Muscle layer of colon (tissue), 2 donors: ENCODE measurements around the gene HECTD2.

Experiments used
- H3K27ac ChIP-seq: one replicate; pipeline ENCODE4 v1.7.0; 2013; ENCODE audit warnings: low read depth, mild to moderate bottlenecking, low read length, moderate library complexity
- H3K27me3 ChIP-seq, 2 donors: one replicate each; pipeline ENCODE4 v1.7.0; 2013; ENCODE audit warnings: low read length in 2 of 2, mild to moderate bottlenecking in 2 of 2; ENCODE audit not compliant: insufficient read depth in 2 of 2, control insufficient read depth in 1 of 2
- H3K36me3 ChIP-seq: one replicate; pipeline ENCODE4 v1.7.0; 2013; ENCODE audit warnings: mild to moderate bottlenecking, low read length; ENCODE audit not compliant: insufficient read depth
- H3K4me1 ChIP-seq: one replicate; pipeline ENCODE4 v1.7.0; 2013; ENCODE audit warnings: mild to moderate bottlenecking, low read length; ENCODE audit not compliant: insufficient read depth
- H3K4me3 ChIP-seq, 2 donors: one replicate each; pipeline ENCODE4 v1.7.0; 2013; ENCODE audit warnings: low read length in 2 of 2, low read depth in 1 of 2, mild to moderate bottlenecking in 1 of 2, moderate library complexity in 1 of 2
- H3K9ac ChIP-seq: one replicate; pipeline ENCODE4 v1.7.0; 2013; ENCODE audit warnings: low read length
- H3K9me3 ChIP-seq: one replicate; pipeline ENCODE4 v1.7.0; 2013; ENCODE audit warnings: mild to moderate bottlenecking, low read length
- donor health status: abdominal sarcoma.
- donor health status: Adenocarcinoma of cecum.

The HECTD2 gene

DNA sequence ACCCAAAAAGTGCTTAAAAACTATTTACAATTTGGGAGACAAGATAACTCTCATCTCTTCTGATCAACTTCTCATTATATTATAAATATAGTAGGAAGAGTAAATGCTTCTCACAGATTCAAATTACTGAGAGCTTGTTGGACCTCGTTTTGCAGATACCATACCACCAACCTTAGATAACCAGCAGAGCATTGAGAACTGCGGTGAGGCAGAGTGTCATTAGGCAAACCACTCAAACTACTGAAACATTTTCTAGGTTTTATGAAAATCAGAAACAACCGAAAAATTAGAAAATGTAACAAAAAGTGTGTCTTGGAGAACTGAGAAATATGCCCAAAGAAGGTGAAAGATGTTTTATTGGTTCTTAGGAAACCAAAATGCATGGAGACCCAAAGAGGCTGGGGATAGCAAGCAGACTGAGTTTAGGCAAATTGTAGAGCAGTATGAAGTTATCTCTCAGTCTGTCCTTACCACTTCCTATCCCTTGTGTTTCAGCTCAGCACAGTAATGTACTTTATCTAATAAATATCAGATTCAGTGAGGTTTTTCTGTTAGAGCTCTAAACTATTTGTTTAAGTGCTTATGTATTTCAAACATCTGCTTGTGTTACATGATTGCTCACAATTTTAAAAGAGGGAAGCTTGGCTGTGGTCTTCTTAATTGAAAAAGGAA, 77.9 kb downstream of the HECTD2 start:
- no peak overlapping the region for H3K9ac ChIP-seq
- H3K36me3 ChIP-seq = peaks cover 11% of the 10 kb centered on the region
- no peaks in the 10 kb centered on the region for H3K27me3 ChIP-seq
- H3K4me3 ChIP-seq = no peak overlapping the region
- H3K4me1 ChIP-seq = no peaks in the 10 kb centered on the region
- no peak overlapping the region for H3K27ac ChIP-seq
- H3K9me3 ChIP-seq = no peaks in the 10 kb centered on the region

DNA sequence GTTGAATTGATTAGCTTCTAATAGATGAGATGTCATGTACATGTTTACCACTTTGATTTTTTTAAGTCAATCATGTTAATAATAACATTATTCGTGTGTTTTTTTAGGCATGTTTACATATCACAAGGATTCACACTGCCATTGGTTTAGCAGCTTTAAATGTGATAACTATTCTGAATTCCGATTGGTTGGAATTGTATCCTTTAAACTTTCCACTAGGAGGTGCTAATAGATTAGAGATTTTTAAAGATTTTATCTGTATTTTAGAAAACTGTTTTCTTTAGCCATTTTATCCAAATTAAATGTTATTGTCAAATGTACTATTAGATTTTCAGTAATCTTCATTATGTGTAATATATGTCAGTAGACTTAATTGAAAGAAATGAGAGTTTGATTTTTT, 83.2 kb downstream of the HECTD2 start:
- Histone ChIP-seq H3K9me3 (no peaks in the 10 kb centered on the region), H3K4me1 (no peaks in the 10 kb centered on the region), H3K4me3 (no peak overlapping the region), H3K27me3 (no peaks in the 10 kb centered on the region), H3K36me3 (peaks cover 4% of the 10 kb centered on the region), H3K27ac (no peak overlapping the region), H3K9ac (no peak overlapping the region)

- Histone ChIP-seq H3K9ac (no peak overlapping the region), H3K4me3 (no peak overlapping the region), H3K4me1 (no peaks in the 10 kb centered on the region), H3K27me3 (no peaks in the 10 kb centered on the region), H3K27ac (no peak overlapping the region), H3K9me3 (no peaks in the 10 kb centered on the region), H3K36me3 (peaks cover 12% of the 10 kb centered on the region)
Measured at GRCh38 chr10:91495402-91495801, 85.3 kb downstream of the HECTD2 start.

DNA sequence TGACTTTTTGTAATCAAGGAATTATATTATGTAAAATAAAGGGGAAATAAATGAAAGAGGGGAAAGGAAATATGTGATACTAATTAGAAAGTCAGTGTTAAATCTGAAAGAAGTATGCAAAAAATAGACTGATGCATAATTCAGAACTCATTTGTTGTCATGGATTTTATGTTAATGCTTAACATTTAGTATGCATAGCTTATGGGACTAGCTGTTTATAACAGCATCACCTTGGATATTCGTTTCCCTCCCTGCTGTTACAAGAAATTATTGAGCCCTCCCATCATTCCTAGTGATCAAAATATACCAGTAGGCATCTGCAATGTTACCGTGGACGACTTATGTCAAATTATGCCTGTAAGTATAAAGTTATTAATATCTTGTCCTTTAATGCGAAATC, 85.9 kb downstream of the HECTD2 start:
- Histone ChIP-seq H3K27me3 (no peaks in the 10 kb centered on the region), H3K4me1 (no peaks in the 10 kb centered on the region), H3K9ac (no peak overlapping the region), H3K9me3 (no peaks in the 10 kb centered on the region), H3K4me3 (no peak overlapping the region), H3K27ac (no peak overlapping the region), H3K36me3 (peaks cover 12% of the 10 kb centered on the region)

GRCh38 chr10:91511549-91512330, 101.6 kb downstream of the HECTD2 start:
- H3K9me3 ChIP-seq = no peaks in the 10 kb centered on the region
- H3K4me3 ChIP-seq = no peak overlapping the region
- H3K36me3 ChIP-seq = no peaks in the 10 kb centered on the region
- no peaks in the 10 kb centered on the region for H3K27me3 ChIP-seq
- H3K27ac ChIP-seq = no peak overlapping the region
- peaks cover 4% of the 10 kb centered on the region for H3K4me1 ChIP-seq
- no peak overlapping the region for H3K9ac ChIP-seq

- no peak overlapping the region for H3K27ac ChIP-seq
- H3K36me3 ChIP-seq = no peaks in the 10 kb centered on the region
- peaks cover 4% of the 10 kb centered on the region for H3K4me1 ChIP-seq
- no peak overlapping the region for H3K4me3 ChIP-seq
- H3K27me3 ChIP-seq = no peaks in the 10 kb centered on the region
- H3K9ac ChIP-seq = no peak overlapping the region
- no peaks in the 10 kb centered on the region for H3K9me3 ChIP-seq
Measured at GRCh38 chr10:91512458-91512857, 102.3 kb downstream of the HECTD2 start.

- Histone ChIP-seq H3K27me3 (no peaks in the 10 kb centered on the region), H3K4me1 (peaks cover 4% of the 10 kb centered on the region), H3K36me3 (no peaks in the 10 kb centered on the region), H3K9me3 (no peaks in the 10 kb centered on the region), H3K4me3 (no peak overlapping the region), H3K27ac (no peak overlapping the region), H3K9ac (no peak overlapping the region)
Measured at GRCh38 chr10:91513598-91514424, 103.7 kb downstream of the HECTD2 start.

DNA sequence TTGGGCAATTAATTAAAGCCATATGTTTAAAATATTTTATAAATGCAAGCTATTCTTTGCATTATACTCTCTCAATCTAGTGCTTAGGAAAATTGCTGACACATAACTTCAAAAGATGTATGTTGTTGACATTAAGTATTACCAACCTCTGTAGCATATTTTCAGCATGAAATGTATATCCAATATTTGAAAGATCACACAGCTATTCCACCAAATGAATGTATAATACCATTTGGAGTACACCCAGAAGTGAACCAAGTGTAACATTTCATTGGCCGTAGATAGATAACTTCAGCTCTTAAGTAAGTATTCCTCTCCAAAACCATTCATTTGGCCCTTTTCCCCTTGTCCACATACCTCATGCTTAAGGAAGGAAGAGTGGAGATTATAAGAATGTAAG, 104.6 kb downstream of the HECTD2 start:
- Histone ChIP-seq H3K4me3 (no peak overlapping the region), H3K9me3 (no peaks in the 10 kb centered on the region), H3K36me3 (no peaks in the 10 kb centered on the region), H3K4me1 (peaks cover 4% of the 10 kb centered on the region), H3K27ac (no peak overlapping the region), H3K9ac (no peak overlapping the region), H3K27me3 (no peaks in the 10 kb centered on the region)

DNA sequence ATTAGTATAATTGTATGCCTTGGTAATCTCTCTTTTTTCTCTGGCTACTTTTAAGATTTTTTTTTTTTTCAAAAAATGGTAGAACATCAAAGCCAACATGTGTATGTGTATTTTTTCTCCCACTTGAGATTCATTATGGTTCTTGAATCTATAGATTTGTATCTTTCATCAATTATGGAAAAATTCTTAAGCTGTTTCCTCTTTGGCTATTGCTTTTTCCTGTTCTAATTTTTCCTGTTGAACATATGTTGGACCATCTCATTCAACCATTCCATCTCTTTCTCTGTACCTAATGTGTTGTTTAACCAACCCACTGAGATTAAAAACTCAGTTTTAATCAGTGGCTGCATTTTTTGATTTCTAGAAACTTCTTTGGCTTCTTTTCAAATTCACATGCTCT, 107.2 kb downstream of the HECTD2 start:
- Histone ChIP-seq H3K4me3 (no peak overlapping the region), H3K9ac (no peak overlapping the region), H3K36me3 (no peaks in the 10 kb centered on the region), H3K9me3 (no peaks in the 10 kb centered on the region), H3K27ac (no peak overlapping the region), H3K27me3 (no peaks in the 10 kb centered on the region), H3K4me1 (peaks cover 15% of the 10 kb centered on the region)

DNA sequence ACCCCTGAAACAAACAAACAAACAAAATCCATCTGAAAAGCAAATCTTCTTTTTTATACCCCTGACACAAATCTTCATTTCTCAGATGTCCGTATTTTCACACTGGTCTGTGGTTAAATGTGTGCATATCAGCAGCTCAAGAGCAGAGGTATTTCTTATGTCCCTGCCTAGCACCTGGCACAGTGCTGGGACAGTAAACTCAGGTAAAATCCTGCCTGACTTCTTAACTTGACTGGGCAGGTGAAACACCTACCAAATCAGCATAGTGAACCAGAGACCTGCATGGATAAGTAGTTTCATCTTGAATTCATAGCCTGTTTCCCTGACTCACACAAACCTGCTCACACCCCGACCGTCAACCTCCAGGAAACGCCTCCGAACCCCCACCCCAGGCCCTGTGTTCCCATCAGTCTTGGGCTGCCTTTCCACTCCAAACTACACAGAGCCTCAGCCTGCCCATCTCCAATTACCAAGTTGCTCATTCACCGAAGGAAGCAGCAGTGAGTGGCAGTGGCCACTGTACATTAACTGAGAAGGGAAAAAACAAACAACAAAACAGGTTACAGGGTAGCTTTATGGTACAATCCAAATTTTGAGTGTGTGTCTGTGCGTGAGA, 109.9 kb downstream of the HECTD2 start:
- H3K9ac ChIP-seq = no peak overlapping the region
- H3K27ac ChIP-seq = no peak overlapping the region
- peaks cover 13% of the 10 kb centered on the region for H3K4me1 ChIP-seq
- no peak overlapping the region for H3K4me3 ChIP-seq
- H3K9me3 ChIP-seq = no peaks in the 10 kb centered on the region
- no peaks in the 10 kb centered on the region for H3K27me3 ChIP-seq
- no peaks in the 10 kb centered on the region for H3K36me3 ChIP-seq

GRCh38 chr10:91520661-91521060, 110.5 kb downstream of the HECTD2 start:
- Histone ChIP-seq H3K36me3 (no peaks in the 10 kb centered on the region), H3K4me3 (no peak overlapping the region), H3K27ac (no peak overlapping the region), H3K9me3 (no peaks in the 10 kb centered on the region), H3K4me1 (peaks cover 11% of the 10 kb centered on the region), H3K9ac (no peak overlapping the region), H3K27me3 (no peaks in the 10 kb centered on the region)
